ENCODE measurements around the gene SULT1C3.

SULT1C3 gene

GRCh38 chr2:108263401-108263800 lies 23.6 kb downstream of the SULT1C3 start:
- Histone ChIP-seq H2BK120ac (ENCODE audit: low read depth, low read length) (no peak overlapping the region), H2AFZ (ENCODE audit: low read depth, low read length) (no peak overlapping the region), H2BK15ac (ENCODE audit: low read depth, poor library complexity, severe bottlenecking) (no peak overlapping the region), H3K23ac (ENCODE audit: low read length in 2 of 2) (no peak overlapping the region), H3K79me1 (replicated peaks; ENCODE audit: low read length, poor library complexity, severe bottlenecking) (peaks cover 4% of the 10 kb centered on the region), H2BK5ac (ENCODE audit: low read depth, low read length, poor library complexity, severe bottlenecking) (no peak overlapping the region), H3K9me3 (ENCODE audit: control insufficient read depth, low read length) (no peaks in the 10 kb centered on the region), H3K36me3 (ENCODE audit: control insufficient read depth in 1 of 2, insufficient read depth in 2 of 2, low read depth in 1 of 2, low read length in 2 of 2) (no peaks in the 10 kb centered on the region), H3K4ac (ENCODE audit: low read depth in 1 of 2, low read length in 2 of 2) (no peak overlapping the region), H3K4me3 (ENCODE audit: insufficient read depth in 1 of 2, low read depth in 1 of 2, low read length in 2 of 2) (no peak overlapping the region), H3K14ac (ENCODE audit: low read length in 2 of 2) (no peak overlapping the region), H3K27me3 (ENCODE audit: control insufficient read depth in 1 of 2, insufficient read depth in 1 of 2, low read length in 2 of 2) (no peaks in the 10 kb centered on the region), H3K4me1 (ENCODE audit: control insufficient read depth, insufficient read depth, low read depth, low read length) (peaks cover 6% of the 10 kb centered on the region), H3K9ac (ENCODE audit: low read length) (no peak overlapping the region), H4K8ac (ENCODE audit: low read length) (no peak overlapping the region), H2AK5ac (ENCODE audit: low read length, severe bottlenecking) (no peak overlapping the region), H3K18ac (ENCODE audit: low read depth in 1 of 2, low read length in 2 of 2) (no peak overlapping the region), H4K91ac (ENCODE audit: low read length) (no peak overlapping the region), H3K27ac (ENCODE audit: low read length, poor library complexity, severe bottlenecking) (no peak overlapping the region), H2BK12ac (ENCODE audit: low read length in 2 of 2) (no peak overlapping the region), H3K4me2 (ENCODE audit: low read length, poor library complexity, severe bottlenecking) (no peak overlapping the region)
- DNase-seq, result no peak

GRCh38 chr2:108266218-108266617 lies 26.4 kb downstream of the SULT1C3 start:
- no peak overlapping the region for H2BK15ac ChIP-seq (ENCODE audit: low read depth, poor library complexity, severe bottlenecking)
- H3K14ac ChIP-seq (ENCODE audit: low read length in 2 of 2), result no peak overlapping the region
- H3K18ac ChIP-seq (ENCODE audit: low read depth in 1 of 2, low read length in 2 of 2), result no peak overlapping the region
- no peaks in the 10 kb centered on the region for H3K36me3 ChIP-seq (ENCODE audit: control insufficient read depth in 1 of 2, insufficient read depth in 2 of 2, low read depth in 1 of 2, low read length in 2 of 2)
- H4K91ac ChIP-seq (ENCODE audit: low read length), result no peak overlapping the region
- peaks cover 14% of the 10 kb centered on the region for H3K79me1 ChIP-seq (replicated peaks; ENCODE audit: low read length, poor library complexity, severe bottlenecking)
- H3K4me1 ChIP-seq (ENCODE audit: control insufficient read depth, insufficient read depth, low read depth, low read length), result peaks cover 16% of the 10 kb centered on the region
- peak overlapping the region; percentile 53 for H3K27ac ChIP-seq (ENCODE audit: low read length, poor library complexity, severe bottlenecking)
- H2AK5ac ChIP-seq (ENCODE audit: low read length, severe bottlenecking), result no peak overlapping the region
- no peak overlapping the region for H4K8ac ChIP-seq (ENCODE audit: low read length)
- no peak overlapping the region for H2AFZ ChIP-seq (ENCODE audit: low read depth, low read length)
- DNase-seq, result no peak
- H2BK120ac ChIP-seq (ENCODE audit: low read depth, low read length), result no peak overlapping the region
- no peak overlapping the region for H3K4ac ChIP-seq (ENCODE audit: low read depth in 1 of 2, low read length in 2 of 2)
- H2BK5ac ChIP-seq (ENCODE audit: low read depth, low read length, poor library complexity, severe bottlenecking), result no peak overlapping the region
- no peak overlapping the region for H3K4me3 ChIP-seq (ENCODE audit: insufficient read depth in 1 of 2, low read depth in 1 of 2, low read length in 2 of 2)
- H3K9me3 ChIP-seq (ENCODE audit: control insufficient read depth, low read length), result no peaks in the 10 kb centered on the region
- no peak overlapping the region for H2BK12ac ChIP-seq (ENCODE audit: low read length in 2 of 2)
- WGBS, result 58% methylated on average over 2 of the region's 3 CpGs
- H3K9ac ChIP-seq (ENCODE audit: low read length), result no peak overlapping the region
- no peak overlapping the region for H3K23ac ChIP-seq (ENCODE audit: low read length in 2 of 2)
- peak overlapping the region; percentile 17 for H3K4me2 ChIP-seq (ENCODE audit: low read length, poor library complexity, severe bottlenecking)
- H3K27me3 ChIP-seq (ENCODE audit: control insufficient read depth in 1 of 2, insufficient read depth in 1 of 2, low read length in 2 of 2), result no peaks in the 10 kb centered on the region

- Histone ChIP-seq H2BK5ac (ENCODE audit: low read depth, low read length, poor library complexity, severe bottlenecking) (no peak overlapping the region), H3K4me2 (ENCODE audit: low read length, poor library complexity, severe bottlenecking) (peak overlapping the region; percentile 37), H2BK120ac (ENCODE audit: low read depth, low read length) (no peak overlapping the region), H4K8ac (ENCODE audit: low read length) (no peak overlapping the region), H4K91ac (ENCODE audit: low read length) (no peak overlapping the region), H3K9me3 (ENCODE audit: control insufficient read depth, low read length) (no peaks in the 10 kb centered on the region), H3K9ac (ENCODE audit: low read length) (peak overlapping the region; percentile 62), H3K4me1 (ENCODE audit: control insufficient read depth, insufficient read depth, low read depth, low read length) (peaks cover 21% of the 10 kb centered on the region), H3K27ac (ENCODE audit: low read length, poor library complexity, severe bottlenecking) (peak overlapping the region; percentile 90), H3K27me3 (ENCODE audit: control insufficient read depth in 1 of 2, insufficient read depth in 1 of 2, low read length in 2 of 2) (no peaks in the 10 kb centered on the region), H3K4ac (ENCODE audit: low read depth in 1 of 2, low read length in 2 of 2) (no peak overlapping the region), H3K14ac (ENCODE audit: low read length in 2 of 2) (no peak overlapping the region), H3K4me3 (ENCODE audit: insufficient read depth in 1 of 2, low read depth in 1 of 2, low read length in 2 of 2) (no peak overlapping the region), H3K36me3 (ENCODE audit: control insufficient read depth in 1 of 2, insufficient read depth in 2 of 2, low read depth in 1 of 2, low read length in 2 of 2) (no peaks in the 10 kb centered on the region), H2AK5ac (ENCODE audit: low read length, severe bottlenecking) (peak overlapping the region; percentile 54), H2BK12ac (ENCODE audit: low read length in 2 of 2) (peak overlapping the region in 1 of 2 experiments; percentile 63), H3K23ac (ENCODE audit: low read length in 2 of 2) (no peak overlapping the region), H3K18ac (ENCODE audit: low read depth in 1 of 2, low read length in 2 of 2) (peak overlapping the region in 1 of 2 experiments; percentile 30), H2AFZ (ENCODE audit: low read depth, low read length) (no peak overlapping the region), H2BK15ac (ENCODE audit: low read depth, poor library complexity, severe bottlenecking) (no peak overlapping the region), H3K79me1 (replicated peaks; ENCODE audit: low read length, poor library complexity, severe bottlenecking) (peaks cover 14% of the 10 kb centered on the region)
- 85% methylated on average over 5 of the region's 5 CpGs for WGBS
- peak; percentile 68 for DNase-seq
Measured at GRCh38 chr2:108267101-108267500, 27.3 kb downstream of the SULT1C3 start.

- Histone ChIP-seq H3K27ac (ENCODE audit: low read length, poor library complexity, severe bottlenecking) (peak overlapping the region; percentile 90), H4K91ac (ENCODE audit: low read length) (no peak overlapping the region), H3K4me2 (ENCODE audit: low read length, poor library complexity, severe bottlenecking) (no peak overlapping the region), H3K4ac (ENCODE audit: low read depth in 1 of 2, low read length in 2 of 2) (no peak overlapping the region), H3K18ac (ENCODE audit: low read depth in 1 of 2, low read length in 2 of 2) (peak overlapping the region in 1 of 2 experiments; percentile 11), H2BK120ac (ENCODE audit: low read depth, low read length) (no peak overlapping the region), H2BK12ac (ENCODE audit: low read length in 2 of 2) (no peak overlapping the region), H3K4me3 (ENCODE audit: insufficient read depth in 1 of 2, low read depth in 1 of 2, low read length in 2 of 2) (no peak overlapping the region), H2BK15ac (ENCODE audit: low read depth, poor library complexity, severe bottlenecking) (no peak overlapping the region), H3K4me1 (ENCODE audit: control insufficient read depth, insufficient read depth, low read depth, low read length) (peaks cover 23% of the 10 kb centered on the region), H2AFZ (ENCODE audit: low read depth, low read length) (no peak overlapping the region), H3K9me3 (ENCODE audit: control insufficient read depth, low read length) (no peaks in the 10 kb centered on the region), H3K79me1 (replicated peaks; ENCODE audit: low read length, poor library complexity, severe bottlenecking) (peaks cover 11% of the 10 kb centered on the region), H3K36me3 (ENCODE audit: control insufficient read depth in 1 of 2, insufficient read depth in 2 of 2, low read depth in 1 of 2, low read length in 2 of 2) (no peaks in the 10 kb centered on the region), H3K14ac (ENCODE audit: low read length in 2 of 2) (no peak overlapping the region), H2AK5ac (ENCODE audit: low read length, severe bottlenecking) (peak overlapping the region; percentile 54), H2BK5ac (ENCODE audit: low read depth, low read length, poor library complexity, severe bottlenecking) (no peak overlapping the region), H3K9ac (ENCODE audit: low read length) (peak overlapping the region; percentile 62), H4K8ac (ENCODE audit: low read length) (no peak overlapping the region), H3K23ac (ENCODE audit: low read length in 2 of 2) (no peak overlapping the region), H3K27me3 (ENCODE audit: control insufficient read depth in 1 of 2, insufficient read depth in 1 of 2, low read length in 2 of 2) (no peaks in the 10 kb centered on the region)
- DNase-seq, result peak; percentile 76
- 24% methylated on average over 3 of the region's 4 CpGs for WGBS
Measured at GRCh38 chr2:108268001-108268400, 28.2 kb downstream of the SULT1C3 start.
